ENCODE results near the gene WIPF2. TPM values are rescaled to one million over a fixed set of nuclear protein-coding genes. Genes with fewer than 3 reads are reported as not detected.

The WIPF2 gene, protein sequence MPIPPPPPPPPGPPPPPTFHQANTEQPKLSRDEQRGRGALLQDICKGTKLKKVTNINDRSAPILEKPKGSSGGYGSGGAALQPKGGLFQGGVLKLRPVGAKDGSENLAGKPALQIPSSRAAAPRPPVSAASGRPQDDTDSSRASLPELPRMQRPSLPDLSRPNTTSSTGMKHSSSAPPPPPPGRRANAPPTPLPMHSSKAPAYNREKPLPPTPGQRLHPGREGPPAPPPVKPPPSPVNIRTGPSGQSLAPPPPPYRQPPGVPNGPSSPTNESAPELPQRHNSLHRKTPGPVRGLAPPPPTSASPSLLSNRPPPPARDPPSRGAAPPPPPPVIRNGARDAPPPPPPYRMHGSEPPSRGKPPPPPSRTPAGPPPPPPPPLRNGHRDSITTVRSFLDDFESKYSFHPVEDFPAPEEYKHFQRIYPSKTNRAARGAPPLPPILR
- 10 to 100 TPM; 25.5 TPM for total RNA-seq

DNA sequence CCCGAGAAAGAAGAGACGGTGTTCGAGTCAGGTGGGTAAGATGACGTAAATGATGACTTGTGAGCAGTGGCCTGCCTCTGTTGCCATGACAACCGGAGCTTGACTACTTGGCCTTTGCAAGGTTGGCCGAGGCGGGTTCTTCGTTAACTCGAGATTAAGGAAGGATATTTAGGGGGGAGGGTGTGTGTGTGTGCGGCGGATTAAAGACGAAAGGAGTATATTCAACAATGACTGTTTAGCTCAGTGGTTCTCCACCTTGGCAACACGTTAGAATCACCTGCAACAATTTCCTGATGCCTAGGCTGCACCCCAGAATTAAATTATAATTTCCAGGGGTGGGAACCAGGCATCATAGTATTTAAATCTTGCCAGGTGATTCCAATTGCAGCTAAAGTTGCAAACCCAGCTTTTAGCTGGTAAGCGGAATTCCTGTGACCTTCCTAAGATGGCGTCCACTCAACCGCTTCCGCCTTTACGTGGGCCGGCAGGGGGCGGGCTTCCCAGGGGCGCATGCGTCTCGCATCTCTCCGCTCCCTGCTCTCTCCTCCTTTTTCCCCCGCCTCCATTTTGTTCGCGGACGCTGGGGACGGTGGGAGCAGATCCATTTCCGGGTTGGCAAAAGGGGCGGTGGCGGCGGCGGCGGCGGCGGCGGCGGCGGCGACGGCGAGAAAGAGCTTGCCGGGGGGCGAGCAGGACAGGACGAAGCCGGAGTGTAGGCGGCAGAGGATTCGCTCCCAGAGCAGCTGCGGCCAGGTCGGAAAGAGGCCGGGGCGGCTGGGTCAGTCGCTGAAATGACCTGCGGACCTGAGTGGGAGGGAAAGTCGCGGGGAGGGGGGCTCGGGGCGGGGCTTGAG lies at the start of gene WIPF2:
Gene WIPF2 (plus strand): TSS at position 565 of the 854 bp plus-strand sequence. CDS start 37,156 bp downstream, outside the sequence.

DNA sequence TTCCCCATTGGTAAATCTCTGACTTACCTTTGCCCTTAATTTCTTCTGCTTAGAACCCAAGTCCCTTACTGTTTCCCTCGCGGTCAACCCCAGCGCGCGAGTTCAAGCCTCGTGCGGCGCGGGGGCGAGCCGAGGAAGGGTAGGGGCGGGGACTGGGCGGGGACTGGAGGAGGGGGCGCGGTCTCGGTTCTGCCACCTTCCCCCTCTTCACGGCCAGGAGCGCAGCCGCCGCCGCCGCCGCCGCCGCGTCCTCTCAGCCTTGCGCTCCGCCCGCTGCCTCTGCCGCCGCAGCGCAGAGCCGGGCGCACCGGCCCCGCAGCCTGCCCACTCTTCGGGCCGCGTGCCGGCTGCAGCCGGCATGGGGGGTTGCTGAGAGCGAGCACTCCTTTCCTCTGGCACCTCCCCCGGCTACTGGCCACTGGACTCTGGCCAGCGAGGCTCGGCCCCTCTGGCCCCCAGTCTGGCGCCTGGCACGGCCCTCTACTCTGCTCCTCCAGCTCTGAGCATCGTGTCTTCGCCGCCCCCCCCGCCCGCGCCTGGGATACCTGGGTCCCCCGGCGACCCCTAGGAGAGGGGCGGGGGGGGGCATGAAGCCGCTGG lies 41.7 kb upstream of the WIPF2 start, which contains the start of gene RAPGEFL1:
Gene RAPGEFL1 (plus strand): TSS at position 196 of the 600 bp plus-strand sequence. CDS start 392 bp downstream, at position 588.

GRCh38 chr17:40287494-40288369 lies 68.6 kb downstream of the WIPF2 start, which contains the start of gene CDC6:
TSS of gene CDC6 (plus strand) at chr17:40287879. CDS start at chr17:40289421, 1,542 bp downstream.

GRCh38 chr17:40309031-40309948 lies 90.2 kb downstream of the WIPF2 start, which contains the start of gene RARA:
TSS of gene RARA (plus strand) at chr17:40309180. CDS start at chr17:40331219, 22,039 bp downstream.

Small RNA genes lying within 50 kb of the gene (microRNA-seq; reads per million reads assigned to microRNA genes)
- not detected for gene MIR6867 (ENCODE audit: borderline microRNAs expressed, borderline replicate concordance)

Other genes starting within 250 kb of the WIPF2 start
- 10 to 100 TPM; 73.3 to 76.2 TPM for gene PSMD3, start 238.5 kb upstream of the WIPF2 start, total RNA-seq
- not detected for gene CSF3, start 203.9 kb upstream of the WIPF2 start, total RNA-seq
- 10 to 100 TPM; 77.7 to 84.6 TPM for gene MED24, start 164.9 kb upstream of the WIPF2 start, total RNA-seq
- gene THRA, start 156.3 kb upstream of the WIPF2 start, total RNA-seq, result 1 to 10 TPM; 9.2 to 10.0 TPM
- 1 to 10 TPM; 5.1 to 5.9 TPM for gene NR1D1, start 118.7 kb upstream of the WIPF2 start, total RNA-seq
- 10 to 100 TPM; 89.9 to 95.7 TPM for gene MSL1, start 97.3 kb upstream of the WIPF2 start, total RNA-seq
- 10 to 100 TPM; 81.1 to 81.3 TPM for gene CASC3, start 78.8 kb upstream of the WIPF2 start, total RNA-seq
- 1 to 10 TPM; 3.8 to 4.5 TPM for gene RAPGEFL1, start 41.8 kb upstream of the WIPF2 start, total RNA-seq
- 10 to 100 TPM; 52.8 to 54.5 TPM for gene CDC6, start 68.6 kb downstream of the WIPF2 start, total RNA-seq
- 10 to 100 TPM; 63.5 TPM for gene RARA, start 89.9 kb downstream of the WIPF2 start, total RNA-seq
- under 1 TPM in 1 of 2 experiments, not detected in 1; 0.26 TPM for gene GJD3, start 145.4 kb downstream of the WIPF2 start, total RNA-seq
- gene TOP2A, start 198.6 kb downstream of the WIPF2 start, total RNA-seq, result 100 to 1,000 TPM; 340 to 372 TPM
- 10 to 100 TPM; 85.6 to 90.5 TPM for gene IGFBP4, start 224.1 kb downstream of the WIPF2 start, total RNA-seq

Data from activated naive CD4-positive, alpha-beta T cell treated with anti-CD3 and anti-CD28 coated beads, Interleukin-2, amount 10 ng/mL, durations not matched to agents 5 hours and 36 hours (primary cell).